HG02885 (cell line): ENCODE measurements around the gene CHDH.

Source experiments
- ATAC-seq: cut with Tn5 transposase; IDR thresholded peaks from one replicate; pipeline ENCODE4 v1.9.1; 2021; ENCODE audit warnings: mild to moderate bottlenecking; ENCODE audit not compliant: unreplicated experiment, poor library complexity

Gene CHDH

GRCh38 chr3:53826048-53826447, 20.2 kb downstream of the CHDH start:
- ATAC-seq: no peak

GRCh38 chr3:53824795-53825194, 21.4 kb downstream of the CHDH start:
- no peak for ATAC-seq

GRCh38 chr3:53823956-53824657, 22.1 kb downstream of the CHDH start:
- ATAC-seq: no peak

GRCh38 chr3:53823026-53823955, 22.9 kb downstream of the CHDH start:
- ATAC-seq: no peak

- no peak for ATAC-seq
Measured at GRCh38 chr3:53822331-53822741, 23.9 kb downstream of the CHDH start.

- ATAC-seq: peak; percentile 47
Measured at GRCh38 chr3:53821631-53822121, 24.5 kb downstream of the CHDH start.

- no peak for ATAC-seq
Measured at GRCh38 chr3:53820756-53821580, 25.3 kb downstream of the CHDH start.

GRCh38 chr3:53820084-53820483, 26.1 kb downstream of the CHDH start:
- ATAC-seq: no peak

- ATAC-seq: no peak
Measured at GRCh38 chr3:53819163-53819868, 26.9 kb downstream of the CHDH start.

GRCh38 chr3:53818221-53819162, 27.7 kb downstream of the CHDH start:
- ATAC-seq: no peak

- no peak for ATAC-seq
Measured at GRCh38 chr3:53817809-53818208, 28.4 kb downstream of the CHDH start.

- ATAC-seq: no peak
Measured at GRCh38 chr3:53817211-53817610, 29.0 kb downstream of the CHDH start.

GRCh38 chr3:53816425-53816824, 29.8 kb downstream of the CHDH start:
- no peak for ATAC-seq

GRCh38 chr3:53815651-53816050, 30.6 kb downstream of the CHDH start:
- no peak for ATAC-seq

- ATAC-seq: no peak
Measured at GRCh38 chr3:53815067-53815466, 31.2 kb downstream of the CHDH start.

- no peak for ATAC-seq
Measured at GRCh38 chr3:53813876-53814275, 32.3 kb downstream of the CHDH start.

- no peak for ATAC-seq
Measured at GRCh38 chr3:53813229-53813628, 33.0 kb downstream of the CHDH start.

- ATAC-seq: no peak
Measured at GRCh38 chr3:53812434-53812833, 33.8 kb downstream of the CHDH start.
